SU-DHL-6 (cell line): ENCODE data around the gene LMTK3.

Source experiments
- EZH2phosphoT487 ChIP-seq: fragments of 200-600 bp; sonication (generic), shearing (Covaris generic); conservative IDR thresholded peaks from 2 replicates; pipeline ENCODE4 v1.6.1; 2018; ENCODE audit warnings: mild to moderate bottlenecking, antibody characterized with exemption, low read length, moderate library complexity, mixed read lengths
- TF ChIP-seq, protein P1 (sequence below): fragments of 200-600 bp; sonication (generic); IDR thresholded peaks from one replicate; pipeline ENCODE4 v1.5.1; 2017; ENCODE audit warnings: antibody characterized with exemption, mild to moderate bottlenecking, low read length, moderate library complexity; ENCODE audit not compliant: insufficient read depth, poor library complexity, severe bottlenecking

DNA sequence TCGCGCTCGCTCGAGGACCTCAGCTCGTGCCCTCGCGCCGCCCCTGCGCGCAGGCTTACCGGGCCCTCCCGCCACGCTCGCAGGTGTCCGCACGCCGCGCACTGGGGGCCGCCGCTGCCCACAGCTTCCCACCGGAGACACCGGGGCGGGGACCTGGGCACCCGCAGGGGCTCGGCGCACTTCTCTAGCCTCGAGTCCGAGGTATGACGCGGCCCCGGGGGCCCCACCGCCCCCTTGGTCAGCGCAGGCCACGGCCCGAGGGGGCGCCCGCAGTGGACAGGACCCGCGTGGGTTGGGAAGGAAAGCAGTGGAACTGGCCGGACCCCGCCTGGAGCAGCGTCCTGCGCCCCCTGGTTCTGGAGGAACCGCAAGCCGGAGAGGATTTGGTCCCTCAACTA lies 67.9 kb downstream of the LMTK3 start:
- TF ChIP-seq, protein P1, sequence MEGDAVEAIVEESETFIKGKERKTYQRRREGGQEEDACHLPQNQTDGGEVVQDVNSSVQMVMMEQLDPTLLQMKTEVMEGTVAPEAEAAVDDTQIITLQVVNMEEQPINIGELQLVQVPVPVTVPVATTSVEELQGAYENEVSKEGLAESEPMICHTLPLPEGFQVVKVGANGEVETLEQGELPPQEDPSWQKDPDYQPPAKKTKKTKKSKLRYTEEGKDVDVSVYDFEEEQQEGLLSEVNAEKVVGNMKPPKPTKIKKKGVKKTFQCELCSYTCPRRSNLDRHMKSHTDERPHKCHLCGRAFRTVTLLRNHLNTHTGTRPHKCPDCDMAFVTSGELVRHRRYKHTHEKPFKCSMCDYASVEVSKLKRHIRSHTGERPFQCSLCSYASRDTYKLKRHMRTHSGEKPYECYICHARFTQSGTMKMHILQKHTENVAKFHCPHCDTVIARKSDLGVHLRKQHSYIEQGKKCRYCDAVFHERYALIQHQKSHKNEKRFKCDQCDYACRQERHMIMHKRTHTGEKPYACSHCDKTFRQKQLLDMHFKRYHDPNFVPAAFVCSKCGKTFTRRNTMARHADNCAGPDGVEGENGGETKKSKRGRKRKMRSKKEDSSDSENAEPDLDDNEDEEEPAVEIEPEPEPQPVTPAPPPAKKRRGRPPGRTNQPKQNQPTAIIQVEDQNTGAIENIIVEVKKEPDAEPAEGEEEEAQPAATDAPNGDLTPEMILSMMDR, result no peak
- TF ChIP-seq EZH2phosphoT487, result no peak
